ENCODE data around the gene PIP4K2A.

Gene PIP4K2A

GRCh38 chr10:22613011-22613410 lies 101.4 kb downstream of the PIP4K2A start:
- no peak for DNase-seq (ENCODE audit: low read depth, low spot score)
- H3K4me3 ChIP-seq (ENCODE audit: low read length): no peak overlapping the region

- H3K4me3 ChIP-seq (ENCODE audit: low read length): no peak overlapping the region; the same call in 1 of the 2 replicates
- DNase-seq (ENCODE audit: low read depth, low spot score): no peak
These were observed 102.1 kb downstream of the PIP4K2A start for GRCh38 chr10:22612318-22612717.

- peak; percentile 96 for DNase-seq (ENCODE audit: low read depth, low spot score)
- peak overlapping the region; percentile 37 for H3K4me3 ChIP-seq (ENCODE audit: low read length)
These were observed 102.8 kb downstream of the PIP4K2A start for GRCh38 chr10:22611425-22612115.

- H3K4me3 ChIP-seq (ENCODE audit: low read length): no peak overlapping the region
- no peak for DNase-seq (ENCODE audit: low read depth, low spot score)
These were observed 103.8 kb downstream of the PIP4K2A start for GRCh38 chr10:22610610-22611009.

GRCh38 chr10:22609719-22610465 lies 104.5 kb downstream of the PIP4K2A start:
- H3K4me3 ChIP-seq (ENCODE audit: low read length): no peak overlapping the region
- DNase-seq (ENCODE audit: low read depth, low spot score): no peak

GRCh38 chr10:22609251-22609650 lies 105.1 kb downstream of the PIP4K2A start:
- DNase-seq (ENCODE audit: low read depth, low spot score): no peak
- no peak overlapping the region for H3K4me3 ChIP-seq (ENCODE audit: low read length)

- no peak overlapping the region for H3K4me3 ChIP-seq (ENCODE audit: low read length)
- DNase-seq (ENCODE audit: low read depth, low spot score): no peak
These were observed 107.1 kb downstream of the PIP4K2A start for GRCh38 chr10:22607261-22607660.

GRCh38 chr10:22606164-22606614 lies 108.2 kb downstream of the PIP4K2A start:
- no peak overlapping the region for H3K4me3 ChIP-seq (ENCODE audit: low read length)
- DNase-seq (ENCODE audit: low read depth, low spot score): peak; percentile 39

GRCh38 chr10:22605168-22605567 lies 109.2 kb downstream of the PIP4K2A start:
- no peak overlapping the region for H3K4me3 ChIP-seq (ENCODE audit: low read length)
- no peak for DNase-seq (ENCODE audit: low read depth, low spot score)

- no peak overlapping the region for H3K4me3 ChIP-seq (ENCODE audit: low read length)
- DNase-seq (ENCODE audit: low read depth, low spot score): no peak
These were observed 109.8 kb downstream of the PIP4K2A start for GRCh38 chr10:22604344-22605126.

- DNase-seq (ENCODE audit: low read depth, low spot score): no peak
These were observed 110.8 kb downstream of the PIP4K2A start for GRCh38 chr10:22603581-22603980.

GRCh38 chr10:22601618-22602017 lies 112.8 kb downstream of the PIP4K2A start:
- no peak for DNase-seq (ENCODE audit: low read depth, low spot score)
- H3K4me3 ChIP-seq (ENCODE audit: low read length): no peak overlapping the region

More at GRCh38 chr10:22603581-22603980, 110.8 kb downstream of the PIP4K2A start:
- no peak overlapping the region for H3K4me3 ChIP-seq (ENCODE audit: low read length)

GRCh38 chr10:22599636-22600228 lies 114.6 kb downstream of the PIP4K2A start:
- H3K4me3 ChIP-seq (ENCODE audit: low read length): no peak overlapping the region
- no peak for DNase-seq (ENCODE audit: low read depth, low spot score)

GRCh38 chr10:22599048-22599561 lies 115.3 kb downstream of the PIP4K2A start:
- no peak overlapping the region for H3K4me3 ChIP-seq (ENCODE audit: low read length)
- DNase-seq (ENCODE audit: low read depth, low spot score): no peak

GRCh38 chr10:22598478-22598877 lies 115.9 kb downstream of the PIP4K2A start:
- H3K4me3 ChIP-seq (ENCODE audit: low read length): no peak overlapping the region
- DNase-seq (ENCODE audit: low read depth, low spot score): no peak

GRCh38 chr10:22597138-22597537 lies 117.2 kb downstream of the PIP4K2A start:
- no peak for DNase-seq (ENCODE audit: low read depth, low spot score)
- no peak overlapping the region for H3K4me3 ChIP-seq (ENCODE audit: low read length)

GRCh38 chr10:22593636-22594198 lies 120.7 kb downstream of the PIP4K2A start:
- no peak for DNase-seq (ENCODE audit: low read depth, low spot score)
- H3K4me3 ChIP-seq (ENCODE audit: low read length): no peak overlapping the region

- DNase-seq (ENCODE audit: low read depth, low spot score): no peak
These were observed 121.4 kb downstream of the PIP4K2A start for GRCh38 chr10:22593026-22593425.

More at GRCh38 chr10:22593026-22593425, 121.4 kb downstream of the PIP4K2A start:
- H3K4me3 ChIP-seq (ENCODE audit: low read length): no peak overlapping the region
